HG03064 (cell line): ENCODE results near the gene GANAB.
"Not testable (repeated sequence)": the region's sequence is repeated elsewhere in the genome, so short reads cannot be mapped to it uniquely, and the experiment has no call there.

Source experiments
- ATAC-seq: cut with Tn5 transposase; IDR thresholded peaks from one replicate; pipeline ENCODE4 v1.9.1; 2021; ENCODE audit warnings: low read depth; ENCODE audit not compliant: unreplicated experiment

Gene GANAB

GRCh38 chr11:62627713-62628112, 18.7 kb downstream of the GANAB start:
- ATAC-seq = no peak

- ATAC-seq = no peak
These were observed 23.8 kb downstream of the GANAB start for GRCh38 chr11:62622476-62623089.

DNA sequence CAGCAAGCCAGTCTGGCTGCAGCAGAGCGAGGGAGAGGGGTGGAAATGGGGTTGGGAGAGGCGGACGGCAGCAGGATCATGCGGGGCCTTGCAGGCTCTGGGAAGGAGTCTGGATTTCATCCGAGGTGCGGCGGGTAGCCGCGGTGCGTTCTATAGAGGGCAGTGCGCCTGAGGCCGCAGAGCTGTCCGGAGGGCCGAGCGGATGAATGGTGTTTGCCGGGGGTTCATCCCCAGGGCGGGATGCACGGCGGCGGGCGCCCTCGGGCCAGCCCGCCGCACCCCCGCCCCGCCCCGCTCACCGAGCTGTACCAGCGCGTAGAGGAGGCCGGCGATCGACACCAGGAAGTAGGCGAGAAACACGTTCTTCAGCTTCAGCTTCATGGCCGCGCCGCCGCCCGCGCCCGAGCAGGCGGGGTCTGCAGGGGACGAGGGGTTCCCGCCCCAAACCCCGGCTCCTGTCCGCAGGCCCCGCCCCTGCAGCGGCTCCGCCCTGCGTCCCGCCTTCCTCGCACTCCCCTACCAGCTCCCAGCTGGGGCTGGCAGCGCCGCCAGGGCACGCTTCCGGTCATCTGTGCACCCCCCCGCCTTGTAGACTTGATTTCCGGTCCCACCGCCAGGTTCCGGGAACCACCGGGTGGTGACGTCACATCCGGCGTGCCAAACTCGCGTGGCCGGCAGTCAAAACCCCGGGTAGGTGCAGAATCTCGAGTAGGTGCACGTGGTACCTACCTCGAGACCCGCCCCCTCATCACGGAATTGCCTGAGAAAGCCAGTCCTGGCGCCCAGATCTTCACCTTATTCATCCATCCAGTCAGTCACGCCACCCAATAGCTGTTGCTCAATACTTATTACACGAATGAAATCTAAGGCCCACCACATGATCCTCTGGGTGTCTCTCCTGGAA, 24.6 kb downstream of the GANAB start, which contains the start of gene B3GAT3:
B3GAT3 (minus strand) TSS at position 420 of the 904 bp plus-strand sequence; CDS start at position 381, 39 bp downstream.
- peak; percentile 80 for ATAC-seq

DNA sequence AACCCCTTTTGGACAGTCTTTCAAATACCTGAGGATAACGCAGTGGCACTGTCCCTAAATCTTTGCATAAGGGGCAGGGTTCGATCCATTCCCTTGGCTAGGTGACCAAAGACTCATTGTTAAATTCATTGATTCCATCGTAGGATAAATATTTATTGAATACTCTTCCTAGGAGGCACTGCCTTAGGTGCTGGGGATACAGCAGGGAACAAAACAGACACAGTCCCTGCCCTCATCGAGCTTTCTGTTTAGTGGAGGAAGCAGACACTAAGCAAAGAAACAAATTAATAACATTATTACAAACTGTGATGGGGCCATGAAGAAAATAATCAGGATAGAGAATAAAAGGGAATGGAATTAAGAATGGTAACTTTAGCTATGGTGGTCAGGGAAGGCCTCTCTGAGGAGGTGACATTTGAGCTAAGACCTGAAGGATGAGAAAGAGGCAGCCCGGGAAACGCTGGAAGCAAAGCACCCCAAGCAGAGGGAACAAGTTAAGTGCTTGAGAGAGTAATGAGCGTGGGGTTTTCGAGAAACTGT, 25.3 kb downstream of the GANAB start:
- no peak for ATAC-seq

DNA sequence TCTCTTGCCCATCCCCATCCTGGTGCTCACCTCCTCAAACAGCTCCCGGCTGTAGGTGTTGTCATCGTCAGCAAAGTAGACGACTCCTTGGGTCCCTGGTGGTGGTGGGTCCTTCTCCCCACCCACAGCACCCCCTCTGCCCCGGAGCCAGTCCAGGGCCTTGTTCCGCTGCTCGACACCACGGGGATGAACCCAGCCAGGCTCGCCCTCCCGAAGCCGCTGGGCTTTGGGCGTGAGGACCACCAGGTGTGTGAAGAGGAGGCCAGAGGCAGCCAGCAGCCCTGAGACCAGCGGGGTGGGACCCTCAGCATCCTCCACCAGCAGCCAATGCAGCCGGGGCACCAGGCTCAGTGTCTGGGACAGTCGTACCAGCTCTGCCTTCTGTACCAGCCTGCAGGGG, 29.5 kb downstream of the GANAB start:
- not testable (repeated sequence) for ATAC-seq

GRCh38 chr11:62615521-62615920, 30.9 kb downstream of the GANAB start:
- ATAC-seq = no peak

GRCh38 chr11:62614275-62614674, 32.1 kb downstream of the GANAB start:
- no peak for ATAC-seq

- no peak for ATAC-seq
These were observed 33.1 kb downstream of the GANAB start for GRCh38 chr11:62613291-62613778.

GRCh38 chr11:62612366-62613290, 33.8 kb downstream of the GANAB start, which contains the start of the genes EML3 and ROM1:
TSS of gene EML3 (minus strand) at chr11:62612775. CDS start at chr11:62612457, 318 bp downstream.
TSS of gene ROM1 (plus strand) at chr11:62613257. CDS start at chr11:62613282, 25 bp downstream.
- peak; percentile 65 for ATAC-seq

DNA sequence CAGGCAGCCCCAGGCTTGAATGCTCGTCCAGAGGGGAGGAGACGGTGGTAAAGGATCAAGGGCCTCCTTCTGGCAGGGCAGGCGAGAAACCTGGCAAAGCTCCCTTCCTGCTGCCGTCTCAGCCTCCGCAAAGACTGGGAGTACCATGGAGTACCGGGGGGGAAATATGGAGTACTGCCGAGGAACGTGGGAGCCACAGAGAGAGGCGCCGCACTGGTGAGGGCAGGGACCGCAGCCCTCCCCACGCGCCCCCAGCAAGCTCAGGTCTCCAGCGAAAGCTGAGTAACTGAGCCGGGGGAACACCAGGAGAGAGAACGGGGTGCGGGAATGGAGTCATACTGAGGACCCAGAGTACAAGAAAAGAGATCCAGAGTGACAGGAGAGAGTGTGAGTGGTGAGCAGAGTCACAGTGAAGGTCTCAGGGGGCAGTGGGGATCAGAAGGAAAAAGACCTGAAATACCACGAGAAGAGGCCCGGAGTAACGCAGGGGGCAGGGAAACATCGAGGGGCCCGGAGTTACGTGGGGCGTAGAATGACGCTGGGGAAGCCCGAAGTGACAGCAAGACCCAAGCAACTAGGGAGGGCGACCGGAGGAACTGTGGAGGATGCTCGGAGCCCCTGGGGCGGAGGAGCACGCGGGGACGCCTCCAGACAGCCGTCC, 34.6 kb downstream of the GANAB start:
- no peak for ATAC-seq

DNA sequence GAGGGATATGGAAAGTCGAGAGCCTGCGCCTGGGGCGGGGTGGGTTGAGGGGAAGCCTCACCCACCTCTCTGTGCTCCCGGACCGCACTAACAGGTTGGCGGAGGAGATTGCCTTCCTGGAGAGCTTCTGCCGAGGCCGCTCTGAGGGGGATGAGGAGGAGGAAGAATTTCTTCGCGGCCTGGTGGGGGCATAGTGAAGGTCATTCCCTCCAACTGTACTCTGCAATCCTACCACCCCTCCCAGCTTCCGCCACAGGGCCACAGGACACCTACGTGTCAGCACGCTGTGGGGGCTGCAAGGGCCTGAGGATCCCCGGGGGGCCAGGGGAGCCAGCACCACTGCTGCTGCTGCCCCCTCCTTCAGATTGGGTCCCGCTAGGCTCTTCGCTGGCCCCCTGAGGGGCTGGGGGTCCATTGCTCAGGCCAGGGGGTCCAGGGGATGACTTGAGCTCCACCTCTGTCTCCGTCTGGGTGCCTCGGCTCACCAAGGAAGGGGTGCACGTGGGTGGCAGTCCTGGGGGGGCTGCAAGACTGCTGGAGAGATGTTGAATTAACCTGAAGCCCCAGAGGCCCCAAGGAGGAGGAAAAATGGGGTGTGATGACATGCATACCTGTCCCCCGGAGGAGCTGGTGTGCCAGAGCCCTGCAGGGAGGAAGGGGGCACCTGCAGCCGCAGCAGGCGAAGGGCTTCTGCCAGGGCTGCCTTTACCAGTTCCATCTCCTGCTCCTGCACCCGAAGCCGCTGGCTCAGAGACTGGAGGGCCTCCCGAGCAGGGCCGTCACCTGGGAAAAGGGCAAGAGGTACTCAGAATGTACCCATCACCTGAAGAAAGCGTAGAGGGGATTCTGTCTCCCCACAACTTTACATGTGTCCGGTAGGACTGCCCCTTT, 35.4 kb downstream of the GANAB start:
- no peak for ATAC-seq

GRCh38 chr11:62610403-62610802, 36.0 kb downstream of the GANAB start:
- ATAC-seq = no peak

GRCh38 chr11:62608776-62609175, 37.6 kb downstream of the GANAB start:
- no peak for ATAC-seq

- ATAC-seq = no peak
These were observed 38.7 kb downstream of the GANAB start for GRCh38 chr11:62607714-62608113.

- no peak for ATAC-seq
These were observed 40.5 kb downstream of the GANAB start for GRCh38 chr11:62605902-62606301.

DNA sequence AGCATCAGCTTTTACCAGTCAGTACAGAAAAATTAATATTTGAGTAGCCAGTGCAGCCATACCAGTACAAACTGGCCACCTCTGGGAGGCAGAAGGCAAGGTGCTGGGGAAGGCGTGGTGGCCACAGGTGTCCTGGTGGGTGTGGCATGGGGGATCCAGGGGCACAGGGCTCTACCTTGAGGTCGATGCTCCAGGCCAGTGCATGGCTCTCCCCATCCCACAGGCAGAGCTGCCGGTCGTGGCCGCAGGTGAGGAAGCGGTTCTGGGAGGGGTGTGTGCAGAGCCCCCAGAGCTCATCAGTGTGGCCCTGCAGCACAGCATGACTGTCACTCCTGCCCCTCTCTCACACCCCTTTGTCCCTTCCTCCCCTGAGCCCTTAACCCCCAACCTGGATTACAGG, 40.9 kb downstream of the GANAB start:
- no peak for ATAC-seq

DNA sequence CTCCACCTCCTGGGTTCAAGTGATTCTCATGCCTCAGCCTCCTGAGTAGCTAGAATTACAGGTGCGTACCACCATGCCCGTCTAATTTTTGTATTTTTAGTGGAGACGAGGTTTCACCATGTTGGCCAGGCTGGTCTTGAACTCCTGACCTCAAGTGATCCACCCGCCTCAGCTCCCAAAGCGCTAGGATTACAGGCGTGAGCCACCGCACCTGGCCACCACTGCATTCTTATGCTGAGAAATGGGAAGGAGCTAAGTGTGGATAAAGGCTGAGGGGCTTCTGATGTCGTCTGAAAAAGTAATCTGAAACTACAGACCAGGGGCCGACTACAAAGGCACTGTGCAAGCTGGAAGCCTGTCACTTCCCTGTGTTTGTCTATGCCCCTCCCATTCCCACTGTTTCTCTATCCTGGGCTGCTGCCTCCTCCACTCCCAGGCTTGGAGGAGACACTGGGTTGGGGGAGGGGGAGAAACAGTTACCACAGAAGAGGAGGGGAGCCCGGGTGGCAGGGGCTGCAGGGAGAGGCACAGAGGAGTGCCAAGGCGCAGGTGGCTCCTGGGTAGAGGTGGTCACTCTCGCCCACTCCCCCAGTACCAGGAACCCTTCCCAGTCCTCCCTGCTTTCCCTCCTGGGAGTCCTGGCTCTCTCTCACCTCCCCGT, 41.8 kb downstream of the GANAB start:
- ATAC-seq = no peak

DNA sequence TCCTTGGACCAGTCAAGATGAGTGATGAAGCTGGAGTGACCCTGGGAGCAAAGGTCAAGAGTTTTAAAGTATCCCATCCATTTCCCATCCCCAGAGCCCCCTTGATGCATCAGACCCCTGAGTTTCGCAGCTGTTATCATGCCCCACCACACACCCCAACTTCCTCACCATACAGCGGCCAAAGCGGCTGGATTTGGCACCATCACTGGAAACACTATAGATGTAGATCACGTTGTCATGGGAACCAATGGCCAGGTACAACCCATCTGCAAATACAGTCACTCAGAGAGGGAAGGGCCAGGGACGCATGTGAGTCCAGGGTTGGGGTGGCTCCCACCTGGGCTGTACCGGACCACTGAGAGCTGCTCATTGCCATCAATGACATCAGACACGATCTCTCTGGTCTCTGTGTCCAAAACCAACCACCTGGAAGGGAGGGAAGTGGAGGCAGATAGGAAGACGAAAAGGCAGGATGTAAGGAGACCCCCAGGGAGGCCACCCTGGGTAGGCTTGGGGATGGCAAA, 42.6 kb downstream of the GANAB start:
- no peak for ATAC-seq
